Activated CD4-positive, alpha-beta T cell treated with anti-CD3 and anti-CD28 coated beads, Interleukin-2, Interleukin-6, amounts not matched to agents 100 ng/mL and 50 ng/mL, durations not matched to agents 16 hours and 8 hours (primary cell): Measurements from ENCODE around the gene EHMT1.

ENCODE experiments used
- DNase-seq: peaks from one replicate; pipeline ENCODE4 v3.0.0-alpha.2; 2020

EHMT1 gene

DNA sequence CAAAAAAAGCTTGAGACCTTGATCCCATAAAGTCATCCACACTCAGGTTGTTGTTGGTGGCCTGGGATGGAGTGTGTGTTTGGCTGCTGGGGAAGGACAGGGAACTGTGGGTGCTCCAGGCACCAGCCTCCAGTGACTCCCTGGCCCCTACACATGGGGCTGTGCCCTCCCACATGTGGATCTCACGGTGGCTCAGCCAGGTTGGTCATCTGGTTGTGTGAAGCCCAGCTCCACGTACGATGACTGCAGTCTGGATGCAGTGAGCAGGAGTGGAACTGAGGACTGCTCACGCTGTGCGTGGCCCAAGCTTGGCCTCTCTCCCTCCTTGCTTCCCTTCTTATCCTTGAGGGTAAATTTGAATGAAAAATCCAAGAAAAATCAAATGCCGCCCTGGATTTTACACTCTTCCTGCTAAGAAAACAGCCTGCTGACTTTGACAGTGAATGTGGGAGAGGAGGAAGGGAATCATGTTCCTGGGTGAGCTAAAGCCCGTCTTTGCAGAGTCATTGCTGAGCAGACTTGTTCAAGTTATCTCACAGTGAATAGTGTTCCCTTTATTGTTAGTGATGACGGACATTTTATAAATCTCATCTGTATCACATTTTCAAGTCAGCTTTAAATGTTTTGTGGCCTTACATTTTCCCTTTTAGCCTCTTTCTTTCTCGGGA, 193.7 kb downstream of the EHMT1 start:
- no peak for DNase-seq

- DNase-seq: no peak
Observed at GRCh38 chr9:137813167-137813566, 194.4 kb downstream of the EHMT1 start.

DNA sequence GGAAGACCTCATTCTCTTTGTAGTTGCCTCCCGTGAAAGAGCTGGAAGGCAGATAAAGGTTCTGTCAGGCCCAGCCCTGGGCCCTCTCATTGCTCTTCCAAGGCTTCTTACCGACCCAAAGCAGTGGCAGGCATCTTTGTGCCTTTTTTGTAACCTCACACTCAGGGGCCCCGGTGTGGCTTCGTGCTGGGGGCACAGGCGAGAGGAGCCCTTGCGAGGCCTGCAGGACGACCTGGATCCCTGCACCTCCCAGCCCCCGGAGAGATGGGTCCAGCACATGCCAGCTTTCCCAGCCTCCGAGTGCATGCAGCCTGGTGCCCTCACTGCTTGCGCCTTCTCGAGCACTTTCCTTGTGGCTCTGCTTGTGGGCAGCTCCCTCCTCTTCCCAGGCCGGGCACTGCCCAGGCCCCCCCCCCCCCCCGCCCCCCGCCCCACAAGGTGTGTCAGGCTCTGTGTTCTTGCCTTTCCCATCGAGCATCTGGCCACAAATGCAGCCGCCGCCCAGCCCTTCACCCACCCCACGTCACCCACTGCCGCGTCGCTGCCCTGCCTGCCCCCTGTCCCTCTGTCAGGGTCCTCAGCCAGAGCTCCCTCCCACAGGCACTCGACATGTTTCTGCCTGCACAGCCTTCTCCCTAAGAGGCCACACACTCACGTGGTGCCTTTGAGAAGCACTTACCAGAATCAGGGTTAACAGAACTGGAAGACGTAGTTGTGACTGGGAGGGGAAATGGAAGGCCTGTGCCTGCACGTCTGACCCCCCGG, 195.0 kb downstream of the EHMT1 start:
- DNase-seq: no peak

DNA sequence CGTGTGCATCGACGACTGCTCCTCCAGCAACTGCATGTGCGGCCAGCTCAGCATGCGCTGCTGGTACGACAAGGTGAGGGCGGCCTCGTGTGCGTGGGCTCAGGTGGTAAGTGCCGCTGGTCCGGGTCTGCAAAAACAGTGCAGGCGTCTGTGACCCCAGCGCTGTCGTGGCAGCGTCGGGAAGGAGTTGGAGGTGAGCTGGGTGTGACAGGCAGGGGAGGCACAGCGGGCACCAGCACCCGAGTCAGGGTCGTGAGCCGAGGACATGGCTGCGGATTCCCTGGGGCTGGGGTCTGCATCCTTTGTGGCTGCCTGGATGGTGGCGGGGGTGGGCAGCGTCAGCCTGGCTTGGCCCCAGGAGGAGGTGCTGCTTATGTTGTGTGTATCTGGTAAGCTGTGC, 195.6 kb downstream of the EHMT1 start:
- no peak for DNase-seq

DNA sequence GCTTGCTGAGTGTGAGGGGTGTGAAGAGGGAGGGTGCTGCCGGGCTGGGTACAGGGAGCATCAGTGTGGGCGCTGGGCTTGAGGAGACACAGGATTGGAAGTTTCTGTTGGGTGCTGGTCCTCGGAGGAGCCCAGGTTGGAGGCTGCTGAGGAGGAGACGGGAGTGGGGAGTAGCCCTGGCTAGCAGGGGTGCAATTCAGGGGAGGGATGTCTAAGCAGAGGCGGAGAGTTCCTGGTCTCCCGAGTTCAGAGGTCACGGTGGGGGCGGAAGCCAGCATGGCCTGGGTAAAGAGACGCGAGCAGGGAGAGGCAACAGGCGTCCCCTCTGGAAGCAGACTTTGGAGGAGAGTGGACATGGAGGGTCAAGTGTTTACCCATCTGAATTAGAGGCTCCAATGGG, 196.0 kb downstream of the EHMT1 start:
- no peak for DNase-seq

DNA sequence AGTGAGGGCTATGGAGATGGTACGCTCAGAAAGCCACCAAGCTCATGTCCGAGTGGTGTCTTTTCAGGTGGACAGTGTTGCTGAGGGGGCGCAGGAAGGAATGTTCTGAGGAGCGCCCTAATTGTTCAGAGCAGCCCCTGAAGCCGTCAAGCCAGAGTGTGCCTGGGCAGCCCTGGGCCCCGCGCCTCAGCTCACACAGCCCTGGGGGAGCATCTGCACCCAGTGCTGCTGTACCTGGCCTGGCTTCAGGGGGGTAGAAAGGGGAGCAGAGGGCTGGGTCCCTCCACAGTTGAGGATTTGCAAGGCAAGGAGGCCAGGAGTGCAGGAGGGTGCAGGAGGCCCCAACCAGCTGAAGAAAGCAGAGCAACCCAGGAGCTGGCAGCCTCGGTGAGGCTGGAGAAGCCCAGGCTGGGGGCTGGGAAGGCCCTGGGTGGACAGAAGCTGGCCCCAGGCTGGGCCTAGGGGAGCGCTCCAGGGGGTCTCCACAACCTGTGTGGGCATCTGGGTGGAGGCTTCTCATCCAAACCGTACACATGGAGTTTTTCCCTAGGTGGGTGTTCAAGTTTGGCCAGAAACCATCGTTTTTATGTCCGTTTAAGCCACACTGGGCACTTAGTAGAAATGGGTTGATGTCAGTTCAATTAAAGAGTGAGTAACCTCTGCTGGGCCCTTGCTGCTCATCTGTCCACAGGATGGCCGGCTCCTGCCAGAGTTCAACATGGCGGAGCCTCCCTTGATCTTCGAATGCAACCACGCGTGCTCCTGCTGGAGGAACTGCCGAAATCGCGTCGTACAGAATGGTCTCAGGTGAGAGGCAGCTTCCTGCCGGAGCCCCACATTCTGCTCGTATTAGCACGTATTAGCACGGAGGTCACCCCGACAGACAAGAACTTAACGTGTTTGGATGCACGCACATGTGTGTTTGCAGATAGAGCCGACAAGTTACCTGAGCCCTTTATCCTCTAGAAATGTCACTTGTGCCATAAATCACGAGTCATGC, 196.8 kb downstream of the EHMT1 start:
- no peak for DNase-seq

DNA sequence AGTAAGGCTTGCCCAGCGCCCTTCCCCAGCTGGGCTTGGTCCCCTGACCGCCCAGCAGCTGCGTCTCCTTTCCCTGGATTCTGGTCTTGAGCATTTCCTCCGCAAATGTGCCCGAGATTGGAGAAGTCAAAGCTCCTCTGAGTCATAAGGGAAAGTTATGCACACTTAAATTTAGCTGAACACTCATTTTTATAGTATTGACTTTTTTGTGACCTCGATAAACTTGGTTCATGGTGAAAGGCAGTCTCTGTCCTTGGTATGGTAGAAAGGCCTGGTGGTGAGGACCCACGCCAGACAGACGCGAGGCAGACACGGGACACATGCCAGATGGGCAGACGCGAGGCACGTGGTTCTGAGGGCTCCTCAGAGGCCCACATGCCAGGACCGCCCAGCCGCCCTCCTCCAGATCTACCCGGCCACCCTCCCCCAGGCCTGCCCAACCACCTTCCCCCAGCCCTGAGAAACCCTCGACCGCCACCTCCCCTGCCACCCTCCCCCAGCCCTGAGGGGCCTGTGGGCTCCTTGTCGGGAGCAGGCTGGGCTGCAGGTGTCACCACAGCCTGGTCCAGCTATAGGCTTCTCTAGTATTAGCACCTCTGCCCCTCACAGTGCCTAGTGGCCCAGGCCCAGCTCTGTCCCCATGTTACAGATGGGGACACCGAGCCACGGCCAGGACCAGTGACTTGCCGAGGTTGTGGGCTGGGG, 197.9 kb downstream of the EHMT1 start:
- DNase-seq: no peak

DNA sequence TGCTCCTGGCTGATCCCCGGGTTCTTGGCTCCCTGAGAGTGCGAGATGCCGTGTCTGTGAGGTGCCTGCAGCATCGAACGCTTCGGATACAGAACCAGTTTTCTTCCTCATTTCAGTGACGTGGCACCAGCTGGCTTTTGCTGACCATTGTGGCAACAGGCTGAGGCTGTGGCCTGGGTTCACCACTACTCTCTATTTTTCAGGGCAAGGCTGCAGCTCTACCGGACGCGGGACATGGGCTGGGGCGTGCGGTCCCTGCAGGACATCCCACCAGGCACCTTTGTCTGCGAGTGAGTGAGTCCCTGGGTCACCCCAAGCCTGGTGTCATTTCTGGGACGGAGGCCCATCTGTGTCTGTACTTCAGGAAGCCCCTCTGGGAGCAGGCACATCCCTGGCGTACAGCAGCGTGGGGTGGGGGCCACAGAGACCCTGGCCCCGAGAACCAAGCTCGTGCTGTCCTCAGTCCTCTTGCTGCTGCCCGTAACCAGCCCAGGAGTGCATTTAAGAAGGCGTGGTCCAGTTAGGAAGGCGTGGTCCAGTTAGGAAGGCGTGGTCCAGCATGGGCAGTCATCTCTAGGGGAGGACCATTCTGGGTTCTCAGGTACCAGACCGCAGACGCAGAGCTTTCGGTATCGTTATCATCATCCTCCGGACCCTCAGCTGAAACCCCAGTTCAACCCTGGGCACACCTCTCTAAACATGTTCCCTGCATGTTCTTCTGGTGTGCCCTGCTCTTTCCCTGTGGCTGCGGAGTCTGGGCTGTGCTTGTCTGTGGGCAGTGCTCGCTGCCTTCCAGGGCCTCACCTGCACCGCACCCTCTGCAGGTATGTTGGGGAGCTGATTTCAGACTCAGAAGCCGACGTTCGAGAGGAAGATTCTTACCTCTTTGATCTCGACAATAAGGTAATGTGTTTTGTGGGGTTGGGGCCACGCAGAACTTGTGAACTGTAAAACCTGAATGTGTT, 198.7 kb downstream of the EHMT1 start:
- no peak for DNase-seq

DNA sequence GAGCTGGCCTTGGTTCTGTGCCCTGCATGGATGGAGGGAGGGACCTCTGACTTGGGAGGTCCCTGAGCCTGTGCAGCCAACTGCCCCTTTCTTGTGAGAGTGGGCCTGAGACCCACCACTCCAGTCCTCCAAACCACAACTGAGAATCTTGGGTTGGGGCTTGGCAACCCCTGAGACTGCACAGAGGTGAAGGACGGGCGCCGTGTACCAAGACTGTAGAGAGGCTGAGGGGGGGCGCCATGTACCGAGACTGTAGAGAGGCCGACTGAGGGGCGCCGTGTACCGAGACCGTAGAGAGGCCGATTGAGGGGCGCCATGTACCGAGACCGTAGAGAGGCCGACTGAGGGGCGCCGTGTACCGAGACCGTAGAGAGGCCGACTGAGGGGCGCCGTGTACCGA, 199.5 kb downstream of the EHMT1 start:
- DNase-seq: no peak

- DNase-seq: peak; percentile 19
Observed at GRCh38 chr9:137820161-137820855, 201.5 kb downstream of the EHMT1 start.

- no peak for DNase-seq
Observed at GRCh38 chr9:137823986-137824771, 205.4 kb downstream of the EHMT1 start.

DNA sequence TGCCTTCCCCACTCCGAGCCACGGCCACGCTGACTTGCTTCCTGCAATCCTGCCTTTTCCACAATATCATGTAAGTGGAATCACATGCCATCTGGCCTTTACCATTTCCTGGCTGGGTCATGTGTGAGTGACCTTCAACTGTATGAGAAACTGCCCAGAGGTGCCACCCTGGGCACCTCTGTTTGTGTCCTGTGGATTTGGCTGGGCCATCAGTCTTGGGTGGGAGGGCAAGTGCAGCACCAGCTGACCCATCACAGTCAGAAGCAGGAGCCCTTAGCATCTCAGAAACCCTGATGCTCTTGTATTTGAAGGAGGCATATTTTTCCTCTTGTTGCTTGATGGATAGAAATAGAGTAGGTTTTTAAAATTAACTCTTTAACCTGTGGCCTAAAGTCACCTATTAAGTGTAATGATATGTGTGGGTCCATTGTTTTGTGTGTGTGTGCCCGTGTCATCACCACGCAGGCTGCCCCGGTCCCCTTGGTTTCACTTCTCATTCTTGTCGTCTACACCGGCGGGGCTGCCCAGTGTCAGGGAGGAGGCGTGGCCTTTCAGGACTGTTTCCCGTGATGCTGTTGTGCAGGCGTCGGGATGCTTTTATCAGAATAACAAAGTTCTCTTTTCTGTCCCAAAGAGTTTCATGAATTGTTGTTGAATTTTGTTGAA, 206.7 kb downstream of the EHMT1 start:
- no peak for DNase-seq

GRCh38 chr9:137827908-137828526, 209.2 kb downstream of the EHMT1 start:
- no peak for DNase-seq

- no peak for DNase-seq
Observed at GRCh38 chr9:137828527-137829259, 209.9 kb downstream of the EHMT1 start.

- no peak for DNase-seq
Observed at GRCh38 chr9:137829260-137829996, 210.6 kb downstream of the EHMT1 start.

DNA sequence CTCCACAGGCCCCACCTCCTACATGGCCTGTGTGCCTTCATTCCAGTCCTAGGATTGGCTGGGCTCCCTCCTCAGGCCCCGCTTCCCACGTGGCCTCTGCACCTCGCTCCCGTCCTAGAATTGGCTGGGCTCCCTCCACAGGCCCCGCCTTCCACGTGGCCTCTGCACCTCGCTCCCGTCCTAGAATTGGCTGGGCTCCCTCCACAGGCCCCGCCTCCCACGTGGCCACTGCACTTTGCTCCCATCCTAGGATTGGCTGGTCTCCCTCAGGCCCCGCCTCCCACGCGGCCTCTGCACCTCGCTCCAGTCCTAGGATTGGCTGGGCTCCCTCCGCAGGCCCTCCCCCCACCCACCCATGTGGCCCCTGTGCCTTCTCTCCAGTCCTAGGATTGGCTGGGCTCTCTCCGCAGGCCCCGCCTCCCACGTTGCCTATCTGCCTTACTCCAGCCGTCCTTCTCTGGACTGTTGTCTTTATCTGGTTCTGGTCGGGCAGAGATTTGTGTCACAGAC, 213.4 kb downstream of the EHMT1 start:
- DNase-seq: no peak
